Endometrium (tissue), 2 donors: ENCODE results near the gene FAM124A.
"Not testable (repeated sequence)": the region's sequence is repeated elsewhere in the genome, so short reads cannot be mapped to it uniquely, and the experiment has no call there.

Experiments used
- FAIRE-seq: peaks from 2 replicates; lab custom pipeline; 2012; peaks lifted over from hg19 to GRCh38; lab: Jason Lieb, UNC
- donor health status: control.
- donor health status: control.

FAM124A gene

DNA sequence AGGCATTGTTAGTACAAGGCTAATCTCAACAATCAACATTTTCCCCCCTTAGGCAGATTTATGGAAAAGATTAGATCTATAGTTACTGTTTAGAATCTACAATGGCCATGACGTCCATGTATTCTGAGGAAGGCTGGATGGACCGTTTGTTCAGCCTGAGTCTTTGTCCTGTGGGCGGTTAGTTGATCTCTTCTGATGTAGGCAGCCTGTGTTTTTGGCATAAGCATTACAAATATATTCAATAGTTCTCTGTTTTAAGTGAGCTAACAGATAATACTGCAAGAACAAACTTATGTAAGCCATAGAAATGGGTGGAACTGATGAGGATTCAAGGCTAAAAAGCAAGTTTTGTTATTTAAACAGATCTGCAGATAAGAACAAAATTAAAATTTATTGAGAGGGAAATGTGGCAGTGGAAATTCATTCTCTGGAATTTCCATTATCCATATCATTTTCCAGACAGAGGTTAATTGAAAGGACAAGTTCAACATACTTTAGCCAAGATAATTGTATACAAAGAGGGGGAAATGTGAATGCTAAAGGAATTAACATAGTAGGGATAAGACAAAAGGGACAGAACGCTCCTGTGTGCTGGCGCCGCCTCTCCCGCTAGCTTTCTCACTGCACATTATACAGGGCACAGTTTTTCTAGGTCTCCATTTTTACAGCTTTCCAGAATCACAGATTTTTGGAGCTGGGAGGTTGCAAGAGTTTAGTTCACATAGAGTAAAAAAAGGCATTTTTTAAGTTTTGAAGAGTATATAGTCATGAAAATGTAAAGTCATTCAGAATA, 48.6 kb downstream of the FAM124A start:
- no peak for FAIRE-seq

DNA sequence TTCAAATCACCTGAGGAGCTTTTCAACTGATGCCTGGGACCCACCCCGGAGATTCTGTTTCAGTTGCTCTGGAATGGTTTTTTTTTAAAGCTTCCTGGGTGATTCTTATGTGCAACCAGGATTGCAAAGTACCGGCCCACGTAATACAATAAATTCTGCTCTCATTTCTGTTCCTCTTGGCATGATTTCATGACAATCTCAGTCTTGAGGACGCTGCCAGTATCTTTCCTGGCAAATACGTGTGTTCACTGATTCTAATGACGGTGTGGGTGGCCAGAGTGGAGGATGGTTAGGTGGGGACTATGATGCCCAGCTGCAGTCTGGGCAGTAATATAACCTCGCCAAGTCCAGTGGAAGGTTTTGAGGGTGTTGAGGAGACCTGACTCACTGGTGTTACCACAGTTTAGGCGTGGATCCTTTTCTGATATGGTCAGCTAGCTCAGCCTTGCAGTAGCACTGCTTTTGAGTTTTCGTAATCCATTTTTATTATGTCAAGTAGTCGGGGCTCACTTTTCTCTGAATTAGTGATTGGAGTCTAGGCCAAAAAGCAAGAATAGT, 49.4 kb downstream of the FAM124A start:
- FAIRE-seq = no peak

DNA sequence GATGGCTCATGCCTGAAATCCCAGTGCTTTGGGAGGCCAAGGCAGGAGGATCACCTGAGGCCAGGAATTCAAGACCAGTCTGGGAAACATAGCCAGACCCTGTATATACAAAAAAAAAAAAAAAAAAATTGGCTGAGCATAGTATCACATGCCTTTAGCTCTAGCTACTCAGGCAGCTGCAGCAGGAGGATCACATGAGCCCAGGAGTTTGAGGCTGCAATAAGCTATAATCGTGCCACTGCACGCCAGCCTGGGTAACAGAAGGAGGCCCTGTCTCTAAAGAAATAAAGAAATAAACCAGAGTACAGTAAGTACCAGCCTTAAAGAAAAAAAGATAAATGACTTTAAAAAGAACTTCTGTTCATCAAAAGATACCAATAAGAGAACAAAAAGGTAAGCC, 52.9 kb downstream of the FAM124A start:
- no peak for FAIRE-seq

DNA sequence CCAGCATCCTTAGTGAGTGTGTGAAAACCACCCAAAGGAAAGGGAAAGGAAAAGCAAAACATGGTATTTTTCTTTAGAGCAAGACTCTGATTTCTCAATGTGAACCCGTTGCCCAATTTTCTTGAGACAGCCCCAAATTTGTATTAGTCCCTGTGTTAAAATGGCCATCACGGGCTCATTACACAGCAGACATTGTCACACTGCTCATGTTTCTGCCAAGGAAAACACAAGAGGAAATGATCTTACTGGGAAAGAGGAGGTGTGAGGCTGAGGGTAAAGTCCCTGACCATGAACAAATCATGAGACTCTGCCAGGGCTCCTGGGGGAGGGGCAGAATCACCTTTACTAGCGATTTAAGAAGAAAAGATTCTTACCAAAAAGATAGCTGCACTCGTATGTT, 54.4 kb downstream of the FAM124A start:
- FAIRE-seq = no peak

DNA sequence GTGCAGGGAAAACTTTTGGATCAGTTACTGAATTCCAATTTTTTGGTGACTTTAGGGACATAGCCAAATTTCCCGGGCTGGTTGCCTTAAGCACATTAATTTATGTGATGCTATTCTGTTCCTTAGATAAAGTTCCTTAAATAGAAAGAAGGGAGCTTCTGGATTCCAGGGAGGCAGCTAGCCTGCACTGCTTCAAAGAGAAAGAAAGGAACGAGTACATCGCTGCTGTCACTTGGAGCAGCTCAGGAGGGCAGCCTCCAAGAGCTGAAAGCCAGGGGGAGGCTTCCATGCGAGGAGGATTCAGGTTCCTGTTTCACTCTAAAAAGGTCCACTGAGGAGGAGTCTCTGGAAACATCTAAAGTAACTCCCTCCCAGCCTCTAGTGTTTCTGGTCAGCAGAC, 55.7 kb downstream of the FAM124A start:
- no peak for FAIRE-seq

DNA sequence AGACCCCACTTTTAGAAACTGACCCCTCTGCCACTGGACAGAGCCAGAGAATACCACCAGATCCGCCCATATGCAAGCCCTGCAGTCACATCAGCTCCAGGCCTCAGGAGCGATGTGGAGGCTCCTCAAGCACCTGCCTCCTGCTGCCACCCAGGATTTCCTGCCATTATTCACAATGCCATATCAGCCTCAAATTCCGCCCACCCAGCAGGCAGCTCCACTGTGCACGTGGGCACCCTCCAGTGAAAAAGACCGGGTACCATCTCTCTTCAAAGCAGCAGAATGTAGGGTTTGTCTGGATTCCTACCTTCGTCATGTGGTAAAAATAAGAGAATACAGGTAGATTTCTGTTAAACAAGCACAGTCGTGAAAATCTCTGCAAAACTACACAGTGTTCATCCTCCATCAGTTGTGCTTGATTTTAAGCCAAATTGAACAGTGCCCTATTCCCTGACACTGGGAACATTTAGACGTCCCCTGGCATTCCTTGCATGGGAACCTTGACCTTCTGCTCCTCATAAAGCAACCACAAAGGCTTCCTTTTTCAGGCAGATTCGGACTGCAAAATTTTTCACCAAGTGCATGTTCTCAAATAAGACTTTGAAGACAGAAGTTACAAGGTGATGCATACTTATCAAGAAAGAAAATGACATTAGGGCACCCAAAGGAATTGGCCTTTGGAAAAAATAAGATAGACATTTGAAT, 56.4 kb downstream of the FAM124A start:
- no peak for FAIRE-seq

DNA sequence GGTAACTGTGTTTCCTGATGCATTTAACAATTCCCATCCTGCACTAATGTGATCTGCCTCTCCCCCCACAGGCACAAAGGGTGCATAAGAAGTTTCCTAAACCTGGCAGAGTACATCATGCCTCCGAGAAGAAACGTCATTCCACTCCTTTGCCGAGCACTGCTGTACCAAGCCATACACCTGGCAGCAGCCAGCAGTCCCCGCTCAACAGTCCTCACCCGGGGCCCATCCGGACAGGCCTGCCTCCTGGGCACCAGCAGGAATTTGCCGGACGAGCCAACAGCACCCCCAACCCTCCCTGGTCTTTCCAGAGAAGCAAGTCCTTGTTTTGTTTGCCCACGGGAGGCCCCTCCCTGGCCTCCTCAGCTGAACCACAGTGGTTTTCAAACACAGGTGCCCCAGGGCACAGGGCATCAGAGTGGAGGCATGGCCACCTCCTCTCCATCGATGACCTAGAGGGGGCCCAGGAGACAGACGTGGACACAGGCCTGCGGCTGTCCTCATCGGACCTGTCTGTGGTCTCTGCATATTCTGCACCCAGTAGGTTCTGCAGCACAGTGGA, 58.3 kb downstream of the FAM124A start:
- FAIRE-seq = no peak

DNA sequence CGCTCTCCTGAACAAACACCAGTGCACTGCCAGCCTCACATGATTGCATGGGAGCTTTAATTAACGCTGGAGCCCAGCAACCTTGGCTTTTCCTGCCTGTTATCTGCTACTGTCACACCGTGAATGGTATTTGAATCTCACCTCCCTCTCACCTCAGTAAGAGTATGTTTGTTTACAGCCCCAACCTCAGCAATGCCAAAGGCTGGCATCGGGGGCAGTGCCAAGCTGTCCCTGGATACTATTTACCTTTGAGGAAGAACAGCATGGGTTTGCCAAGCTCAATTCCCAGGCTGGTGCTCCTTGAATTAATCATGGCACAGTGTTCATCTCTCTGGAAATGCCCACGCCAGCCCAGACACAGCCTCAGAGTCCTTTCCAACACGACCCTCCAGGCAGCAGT, 60.1 kb downstream of the FAM124A start:
- FAIRE-seq = no peak

DNA sequence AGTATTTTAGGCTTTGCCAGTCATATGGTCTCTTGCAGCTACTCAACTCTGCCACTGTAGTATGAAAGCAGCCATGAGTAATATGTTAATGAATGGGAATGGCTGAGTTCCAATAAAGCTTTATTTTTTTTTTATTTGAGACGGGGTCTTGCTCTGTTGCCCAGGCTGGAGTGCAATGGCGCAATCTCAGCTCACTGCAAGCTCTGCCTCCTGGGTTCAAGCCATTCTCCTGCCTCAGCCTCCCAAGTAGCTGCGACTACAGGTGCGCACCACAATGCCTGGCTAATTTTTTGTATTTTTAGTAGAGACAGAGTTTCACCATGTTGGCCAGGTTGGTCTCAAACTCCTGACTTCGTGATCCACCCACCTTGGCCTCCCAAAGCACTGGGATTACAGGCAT, 60.7 kb downstream of the FAM124A start:
- not testable (repeated sequence) for FAIRE-seq

DNA sequence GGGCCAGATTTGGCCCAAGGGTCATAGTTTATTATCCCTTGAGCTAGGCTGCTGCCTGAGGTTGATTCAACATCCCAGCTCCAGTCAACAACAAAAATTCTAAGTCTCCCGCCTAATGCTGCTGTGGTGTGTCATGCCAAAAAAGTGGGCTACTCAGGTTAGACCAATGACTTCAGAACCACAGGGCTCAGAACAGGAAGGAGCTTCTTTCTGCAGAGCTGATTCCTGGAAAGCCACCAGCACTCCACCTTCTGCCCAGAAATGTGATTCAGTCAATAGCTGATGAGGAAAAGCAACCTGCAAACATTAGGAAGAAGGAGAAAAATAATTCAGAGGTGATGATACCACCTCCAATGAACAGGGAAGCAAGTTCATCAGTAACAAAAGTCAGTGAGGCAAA, 61.2 kb downstream of the FAM124A start:
- FAIRE-seq = no peak

DNA sequence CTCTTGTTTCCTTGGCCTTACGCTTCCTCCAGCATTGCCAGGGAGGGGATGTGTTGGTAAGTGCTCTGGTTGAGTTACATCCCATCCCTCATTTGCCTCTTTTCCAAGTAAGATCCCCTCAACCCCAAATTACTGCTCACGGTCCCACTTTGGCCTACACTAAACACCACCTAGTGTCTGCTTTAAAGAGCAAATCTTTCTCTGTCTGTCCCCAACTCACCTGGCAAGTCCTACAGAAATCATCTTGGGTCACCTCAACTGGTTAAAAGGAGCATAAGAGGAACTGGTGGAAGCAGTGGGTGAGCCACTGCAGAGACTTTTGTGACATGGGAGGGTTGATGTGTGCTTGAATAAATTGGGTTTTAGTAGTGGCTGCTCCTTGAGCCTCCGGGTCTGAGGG, 62.1 kb downstream of the FAM124A start:
- FAIRE-seq = no peak

DNA sequence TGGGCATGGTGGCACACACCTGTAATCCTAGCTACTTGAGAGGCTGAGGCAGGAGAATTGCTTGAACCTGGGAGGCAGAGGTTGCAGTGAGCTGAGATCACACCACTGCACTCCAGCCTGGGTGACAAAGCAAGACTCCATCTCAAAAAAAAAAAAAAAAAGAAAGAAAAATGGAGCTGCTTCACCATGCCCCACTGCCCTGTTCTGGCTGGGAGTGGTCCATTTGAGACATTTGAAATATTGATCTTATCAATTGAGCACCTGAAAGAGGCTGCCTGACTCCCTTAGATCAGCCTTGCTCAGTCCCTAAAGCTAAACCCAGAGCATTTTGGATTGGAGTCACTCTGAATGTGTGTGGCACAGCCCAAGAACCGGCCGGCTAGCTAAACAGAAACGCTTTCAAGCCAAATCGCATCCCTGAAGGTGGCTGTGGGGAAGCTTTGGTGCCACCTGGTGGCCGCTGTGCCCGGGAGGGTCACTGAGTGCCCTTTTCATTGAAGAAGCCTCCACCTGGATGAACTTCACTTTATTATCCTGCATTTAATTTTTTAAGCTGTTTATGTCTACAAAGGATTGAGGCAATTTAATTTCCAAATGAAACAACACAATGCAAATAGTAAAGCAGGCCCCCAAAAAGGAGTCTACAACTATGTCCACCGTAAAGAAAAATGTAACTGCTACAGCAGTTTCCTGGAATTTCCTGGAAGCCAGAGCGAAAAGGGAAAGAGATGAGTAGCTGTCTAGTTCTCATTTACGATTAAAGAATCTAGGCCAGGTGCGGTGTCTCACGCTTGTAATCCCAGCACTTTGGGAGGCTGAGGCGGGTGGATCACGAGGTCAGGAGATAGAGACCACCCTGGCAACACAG, 64.2 kb downstream of the FAM124A start:
- no peak for FAIRE-seq

DNA sequence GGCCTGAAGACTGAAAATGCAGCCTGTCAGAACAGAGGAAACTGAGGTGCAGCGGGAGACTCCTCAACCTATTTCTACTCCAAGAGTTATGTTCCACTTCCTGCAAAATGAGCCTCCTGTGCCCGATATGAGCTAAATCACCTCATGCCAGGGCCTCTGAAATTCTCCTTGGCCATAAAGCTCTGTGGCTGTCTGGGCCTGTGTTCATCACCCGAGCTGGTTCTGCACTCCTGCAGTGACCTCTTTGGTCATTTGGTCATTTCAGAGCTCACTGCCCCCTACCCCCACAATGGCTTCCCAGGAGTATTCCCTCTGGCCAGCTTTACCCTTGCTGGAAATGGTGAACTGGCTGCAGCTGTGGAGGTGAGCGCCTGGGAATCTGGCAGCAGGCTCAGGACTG, 65.6 kb downstream of the FAM124A start:
- no peak for FAIRE-seq

DNA sequence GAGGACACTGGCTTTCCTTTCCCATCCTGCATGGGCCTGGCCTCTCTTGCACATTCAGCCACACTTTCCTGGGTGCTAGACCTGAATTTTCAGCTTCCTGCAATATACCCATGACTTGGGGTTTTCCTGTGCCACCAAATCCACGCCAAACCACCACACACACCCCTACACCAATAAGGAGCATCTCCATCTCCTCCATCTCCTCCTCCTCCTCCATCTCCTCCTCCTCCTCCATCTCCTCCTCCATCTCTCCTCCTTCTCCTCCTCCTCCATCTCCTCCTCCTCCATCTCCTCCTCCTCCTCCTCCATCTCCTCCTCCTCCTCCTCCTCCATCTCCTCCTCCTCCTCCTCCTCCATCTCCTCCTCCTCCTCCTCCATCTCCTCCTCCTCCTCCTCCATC, 66.1 kb downstream of the FAM124A start:
- not testable (repeated sequence) for FAIRE-seq

DNA sequence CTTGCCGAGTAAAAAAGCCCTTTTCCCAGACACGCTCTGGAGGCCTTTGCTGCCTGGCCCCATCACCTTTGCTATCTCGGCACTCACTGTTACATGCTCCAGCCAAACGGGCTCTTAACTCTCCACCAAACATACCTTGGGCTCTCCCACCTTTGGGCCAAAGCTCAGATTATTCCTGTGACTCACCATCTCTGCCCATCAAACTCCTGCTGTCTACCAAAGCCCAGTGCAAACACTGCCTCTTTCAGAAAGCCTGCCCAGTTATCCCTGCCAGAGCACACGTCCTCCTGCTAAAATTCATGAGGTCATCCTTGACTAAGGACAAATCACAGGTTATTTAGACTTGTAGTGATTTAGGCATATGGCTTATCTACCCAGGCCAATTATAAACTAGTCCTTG, 69.1 kb downstream of the FAM124A start:
- no peak for FAIRE-seq

DNA sequence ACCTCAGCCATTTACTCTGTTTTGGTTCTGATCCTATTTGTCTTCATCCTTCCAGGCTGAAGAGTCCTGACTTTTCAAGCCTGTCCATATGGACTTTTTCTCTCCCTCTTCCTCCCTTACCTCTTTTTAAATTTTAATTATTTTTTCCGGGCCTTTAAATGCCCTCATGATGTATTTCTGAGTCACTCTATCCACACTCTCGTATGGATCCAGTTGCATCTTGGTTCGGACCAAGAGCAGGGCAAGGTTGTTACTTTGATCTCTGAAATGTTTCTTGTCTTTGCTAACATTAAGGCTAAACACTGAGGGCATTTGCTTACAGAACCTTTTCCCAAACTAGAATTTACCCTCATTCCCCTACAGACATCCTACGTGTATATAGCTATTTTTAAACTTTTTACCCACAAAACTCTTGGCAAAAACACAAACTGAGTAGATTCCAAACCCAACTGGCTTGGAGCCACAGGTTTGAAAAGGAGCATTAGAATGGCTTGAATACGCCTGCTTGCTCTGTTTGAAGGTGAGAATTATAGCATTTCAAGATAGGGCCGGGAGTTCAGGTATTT, 69.9 kb downstream of the FAM124A start:
- FAIRE-seq = no peak

DNA sequence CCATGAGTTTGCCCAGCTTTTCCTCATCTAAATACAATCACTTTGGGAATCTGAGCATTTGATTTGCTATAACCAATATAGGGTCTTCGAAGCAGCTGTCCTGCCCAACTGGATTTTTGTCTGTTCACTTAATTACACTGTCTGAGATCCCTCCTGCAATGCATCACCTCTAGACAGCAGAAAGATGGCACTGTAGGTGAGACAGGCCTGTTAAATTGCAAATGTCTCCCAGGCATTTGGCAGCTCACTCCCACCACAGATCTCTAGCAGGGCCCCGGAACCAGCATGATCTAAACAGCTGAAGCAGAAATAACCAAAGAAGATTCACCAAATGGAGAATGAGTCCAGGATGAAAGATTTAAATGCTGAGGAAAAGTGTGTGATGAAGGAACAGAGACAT, 75.4 kb downstream of the FAM124A start:
- FAIRE-seq = no peak

DNA sequence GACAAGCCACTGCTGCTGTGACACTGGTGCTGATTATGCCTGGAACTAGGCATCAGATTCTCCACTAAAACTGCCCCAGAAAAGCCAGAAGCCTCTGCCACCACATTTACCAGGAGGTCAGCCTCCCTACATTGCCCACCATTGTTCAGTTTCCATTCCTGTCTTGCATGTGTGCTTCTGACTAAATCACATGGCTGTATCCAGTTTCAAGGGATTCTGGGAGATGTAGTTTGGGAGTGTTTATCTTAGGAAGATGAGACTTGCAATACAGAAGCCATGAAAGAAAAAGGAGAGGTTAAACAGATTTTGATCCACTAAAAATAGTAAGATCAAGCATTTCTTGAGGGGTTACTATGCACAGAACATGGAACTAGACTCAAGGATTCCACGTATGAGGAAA, 76.6 kb downstream of the FAM124A start:
- no peak for FAIRE-seq

DNA sequence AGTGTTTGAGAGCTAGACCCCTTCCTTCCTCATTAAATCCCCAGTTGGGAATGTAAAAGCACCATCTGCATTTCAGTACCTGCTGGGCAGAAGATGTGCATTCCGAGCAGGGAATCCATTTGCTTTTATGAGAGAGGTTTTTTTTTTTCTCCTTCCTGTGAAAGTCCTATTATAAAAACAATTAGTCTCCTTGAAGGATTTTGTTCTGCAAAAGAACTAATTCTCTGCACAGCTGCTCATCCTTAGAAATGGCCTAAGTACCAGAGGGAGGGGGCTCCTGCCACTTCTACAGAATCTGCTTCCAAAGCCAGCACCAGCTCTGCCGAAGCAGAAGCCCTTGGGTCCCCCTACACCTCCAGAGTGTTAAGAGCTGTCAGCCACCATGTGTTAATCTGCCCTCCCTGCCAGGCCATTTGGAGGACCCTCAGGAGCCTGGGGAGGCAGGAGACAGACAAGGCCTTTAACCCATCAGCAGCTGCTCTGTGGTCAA, 80.9 kb downstream of the FAM124A start:
- FAIRE-seq = no peak

DNA sequence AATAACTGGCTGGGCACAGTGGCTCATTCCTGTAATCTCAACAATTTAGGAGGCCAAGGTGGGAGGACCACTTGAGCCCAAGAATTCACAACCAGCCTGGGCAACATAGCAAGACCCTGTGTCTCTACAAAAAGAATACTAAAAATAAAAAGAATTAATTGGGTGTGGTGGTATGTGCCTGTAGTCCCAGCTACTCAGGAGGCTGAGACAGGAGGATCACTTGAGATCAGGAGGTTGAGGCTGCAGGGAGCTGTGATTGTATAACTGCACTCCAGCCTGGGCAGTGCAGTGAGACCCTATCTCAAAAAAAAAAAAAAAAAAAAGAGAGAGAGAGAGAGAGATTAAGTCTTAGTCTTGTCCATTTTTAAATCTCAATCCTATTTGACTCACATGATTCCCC, 81.7 kb downstream of the FAM124A start:
- FAIRE-seq = no peak

DNA sequence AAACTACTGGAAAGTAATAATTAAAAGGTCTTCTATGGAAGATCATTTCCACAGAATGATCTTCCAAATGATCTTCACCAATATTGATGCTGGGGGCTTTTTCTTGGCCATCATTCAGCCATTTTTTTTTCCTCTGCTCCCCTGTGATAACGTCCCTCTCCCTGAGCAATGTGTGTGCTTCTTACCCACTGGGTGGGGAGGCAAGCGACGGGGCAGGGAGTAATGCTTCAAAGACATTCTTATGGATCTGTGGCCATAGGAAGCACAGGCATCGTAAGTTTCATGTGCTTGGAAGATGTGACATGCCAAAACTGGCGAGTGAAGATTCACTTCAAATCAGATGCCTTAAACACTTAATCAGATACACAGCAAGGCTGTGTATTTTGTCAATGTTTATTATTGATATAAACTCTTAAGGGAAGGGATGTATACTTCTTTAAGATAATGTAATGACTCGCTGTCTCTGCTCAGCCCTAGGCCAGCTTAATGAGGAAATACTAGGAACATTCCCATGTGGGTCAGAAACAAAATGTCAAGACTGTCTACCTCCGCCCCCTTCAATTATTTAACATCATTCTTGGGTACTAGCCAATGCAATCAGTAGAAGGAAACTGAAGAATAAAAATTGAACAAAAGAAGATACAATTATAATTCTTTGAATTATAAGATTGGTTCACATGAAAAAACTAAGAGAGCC, 83.2 kb downstream of the FAM124A start:
- no peak for FAIRE-seq
